HG03460 (cell line): Measurements from ENCODE around the gene NOL3.
A peak's percentile ranks its signal among the peaks of the same experiment; 100 is the strongest.

ENCODE experiments used
- ATAC-seq: cut with Tn5 transposase; IDR thresholded peaks from one replicate; pipeline ENCODE4 v1.9.1; 2021; ENCODE audit not compliant: unreplicated experiment

NOL3 gene

GRCh38 chr16:67169642-67170167 lies 633 bp upstream of the NOL3 start:
- no peak for ATAC-seq

GRCh38 chr16:67170949-67171649 lies 761 bp downstream of the NOL3 start:
- ATAC-seq = peak; percentile 8

- ATAC-seq = no peak
Measured at GRCh38 chr16:67173323-67173722, 3.0 kb downstream of the NOL3 start.

- ATAC-seq = peak; percentile 38
Measured at GRCh38 chr16:67173808-67174705, 3.7 kb downstream of the NOL3 start.

GRCh38 chr16:67174706-67175231 lies 4.4 kb downstream of the NOL3 start:
- ATAC-seq = no peak

- ATAC-seq = no peak
Measured at GRCh38 chr16:67176662-67177061, 6.3 kb downstream of the NOL3 start.

- ATAC-seq = no peak
Measured at GRCh38 chr16:67177743-67178699, 7.7 kb downstream of the NOL3 start.

- ATAC-seq = no peak
Measured at GRCh38 chr16:67179421-67180080, 9.2 kb downstream of the NOL3 start.

- no peak for ATAC-seq
Measured at GRCh38 chr16:67180166-67180565, 9.8 kb downstream of the NOL3 start.

- ATAC-seq = no peak
Measured at GRCh38 chr16:67181346-67181745, 11.0 kb downstream of the NOL3 start.

GRCh38 chr16:67182288-67182687 lies 11.9 kb downstream of the NOL3 start:
- ATAC-seq = no peak

- ATAC-seq = no peak
Measured at GRCh38 chr16:67183284-67183626, 12.9 kb downstream of the NOL3 start.

GRCh38 chr16:67183627-67184452 lies 13.5 kb downstream of the NOL3 start, which contains the start of gene MATCAP1:
Gene MATCAP1, minus strand, starts transcription at chr16:67183963. Its CDS starts 3,353 bp downstream, at chr16:67180610.
- peak; percentile 91 for ATAC-seq

GRCh38 chr16:67184453-67184994 lies 14.2 kb downstream of the NOL3 start:
- ATAC-seq = peak; percentile 3

- no peak for ATAC-seq
Measured at GRCh38 chr16:67184995-67185650, 14.8 kb downstream of the NOL3 start.

GRCh38 chr16:67185651-67186134 lies 15.4 kb downstream of the NOL3 start:
- ATAC-seq = no peak

- ATAC-seq = no peak
Measured at GRCh38 chr16:67186550-67186950, 16.2 kb downstream of the NOL3 start.
